HCT116 (cell line): ENCODE measurements around the gene TTC16. TPM values are rescaled to one million over a fixed set of nuclear protein-coding genes. Genes with fewer than 3 reads are reported as not detected.

ENCODE experiments used
- ATAC-seq: fragments of 200-7000 bp; cut with Tn5 transposase; 2 replicates; pipeline ENCODE4 v1.9.1; 2020; ENCODE audit warnings: mild to moderate bottlenecking, moderate library complexity
- BruUV-seq: library from RNA; stranded (reverse); fragments of 400-500 nt; replicated peaks from 2 replicates; lab custom pipeline; 2021; lab: Mats Ljungman, UMichigan
- CTCF ChIA-PET: fragments of 300-600 bp; sonication (Branson Sonifier 250); formaldehyde crosslinking; loops from one replicate; lab custom pipeline; 2021; ENCODE audit warnings: antibody characterized with exemption; lab: Charles Lee
- POLR2A ChIA-PET: fragments of 300-600, 350-600 bp; sonication (Branson Sonifier 250); formaldehyde crosslinking; loops from one replicate; lab custom pipeline; 2021; ENCODE audit warnings: antibody characterized with exemption; lab: Charles Lee
- RAD21 ChIA-PET, 2 experiments: fragments of 300-600 bp; sonication (Branson Sonifier 250); formaldehyde crosslinking; loops; one replicate each; lab custom pipeline; 2023; ENCODE audit warnings: low total read pairs in 2 of 2; ENCODE audit not compliant: uncharacterized antibody in 2 of 2, unreplicated experiment in 2 of 2, low non-redundant PET in 1 of 2; lab: Charles Lee
- DNase-seq: peaks from one replicate; pipeline ENCODE4 v3.0.0-alpha.2; 2010; ENCODE audit warnings: low read depth, low spot score
- H2AFZ ChIP-seq: fragments of 200-600 bp; shearing (Covaris generic), sonication (generic); 2 replicates; pipeline ENCODE4 v1.6.1; 2017; ENCODE audit warnings: low read depth, mixed run types, mixed read lengths, antibody characterized with exemption, low read length; ENCODE audit not compliant: poor library complexity, severe bottlenecking
- H3K27ac ChIP-seq: 2 replicates; pipeline ENCODE4 v1.5.1; 2012; ENCODE audit warnings: low read depth, low read length
- H3K27me3 ChIP-seq: fragments of 200-600 bp; sonication (generic); 2 replicates; pipeline ENCODE4 v1.6.1; 2016; ENCODE audit warnings: mixed run types, low read length, mixed read lengths; ENCODE audit not compliant: insufficient read depth
- H3K36me3 ChIP-seq, 2 experiments: fragments of 200-500 bp in 1 of 2; fragments of 200-600 bp in 1 of 2; sonication (Bioruptor generic) in 1 of 2; sonication (generic) in 1 of 2; 2 replicates each; pipeline versions ENCODE4 v1.5.1 to v1.6.1; 2014 to 2016; ENCODE audit warnings: low read length in 2 of 2, inconsistent platforms in 1 of 2, mixed read lengths in 1 of 2, mixed run types in 1 of 2; ENCODE audit not compliant: insufficient read depth in 2 of 2, control insufficient read depth in 1 of 2
- H3K4me1 ChIP-seq, 2 experiments: fragments of 200-600 bp in 1 of 2; sonication (generic) in 1 of 2; 2 replicates each; pipeline versions ENCODE4 v1.5.1 to v1.6.1; 2012 to 2017; ENCODE audit warnings: low read length in 2 of 2, inconsistent platforms in 1 of 2, mild to moderate bottlenecking in 1 of 2, mixed read lengths in 1 of 2, mixed run types in 1 of 2, moderate library complexity in 1 of 2; ENCODE audit not compliant: insufficient read depth in 2 of 2, control insufficient read depth in 1 of 2
- H3K4me2 ChIP-seq: fragments of 200-600 bp; sonication (generic); 2 replicates; pipeline ENCODE4 v1.6.1; 2017; ENCODE audit warnings: mixed run types, low read length, mixed read lengths
- H3K4me3 ChIP-seq, 2 experiments: fragments of 200-600 bp in 1 of 2; sonication (generic) in 1 of 2; replicated peaks in 1 of 2; 2 replicates each; pipeline ENCODE4 v1.5.1; 2011 to 2016; ENCODE audit warnings: low read length in 2 of 2, control low read depth in 1 of 2, low read depth in 1 of 2, mild to moderate bottlenecking in 1 of 2, mixed read lengths in 1 of 2, mixed run types in 1 of 2
- H3K79me2 ChIP-seq: fragments of 200-600 bp; sonication (generic); 2 replicates; pipeline ENCODE4 v1.6.1; 2017; ENCODE audit warnings: mild to moderate bottlenecking, mixed run types, low read length, moderate library complexity, mixed read lengths; ENCODE audit not compliant: insufficient read depth
- H3K9ac ChIP-seq: fragments of 200-600 bp; sonication (generic); 2 replicates; pipeline ENCODE4 v1.6.1; 2016; ENCODE audit warnings: low read length, mixed read lengths
- H3K9me2 ChIP-seq: fragments of 200-600 bp; sonication (generic), shearing (Covaris generic); 2 replicates; pipeline ENCODE4 v1.6.1; 2017; ENCODE audit warnings: mixed run types, mild to moderate bottlenecking, moderate library complexity; ENCODE audit not compliant: insufficient read depth
- H3K9me3 ChIP-seq, 2 experiments: fragments of 200-500 bp in 1 of 2; fragments of 200-600 bp in 1 of 2; sonication (Bioruptor generic) in 1 of 2; sonication (generic) in 1 of 2; 2 replicates each; pipeline ENCODE4 v1.6.1; 2014 to 2017; ENCODE audit warnings: low read length in 2 of 2, mixed read lengths in 2 of 2, inconsistent platforms in 1 of 2, low read depth in 1 of 2, mild to moderate bottlenecking in 1 of 2, mixed run types in 1 of 2, moderate library complexity in 1 of 2; ENCODE audit not compliant: control insufficient read depth in 1 of 2, insufficient read depth in 1 of 2
- H4K20me1 ChIP-seq: fragments of 200-600 bp; sonication (generic), shearing (Covaris generic); 2 replicates; pipeline ENCODE4 v1.6.1; 2017; ENCODE audit warnings: mixed run types, mild to moderate bottlenecking, moderate library complexity; ENCODE audit not compliant: insufficient read depth
- FOSL1 ChIP-seq: IDR thresholded peaks from 2 replicates; pipeline ENCODE4 v1.6.1; 2012; ENCODE audit warnings: low read depth
- JUND ChIP-seq: IDR thresholded peaks from 2 replicates; pipeline ENCODE4 v1.6.1; 2012
- POLR2AphosphoS5 ChIP-seq: IDR thresholded peaks from 2 replicates; pipeline ENCODE4 v1.6.1; 2011; ENCODE audit warnings: mild to moderate bottlenecking, low read depth, low read length, moderate library complexity
- SRF ChIP-seq: IDR thresholded peaks from 2 replicates; pipeline ENCODE4 v1.6.1; 2012; ENCODE audit warnings: low read depth
- TCF7L2 ChIP-seq: IDR thresholded peaks from 2 replicates; pipeline ENCODE4 v1.7.0; 2011; ENCODE audit warnings: borderline replicate concordance, inconsistent platforms; ENCODE audit not compliant: insufficient read depth, insufficient read length; ENCODE audit errors: extremely low read depth
- YY1 ChIP-seq: IDR thresholded peaks from 2 replicates; pipeline ENCODE4 v1.6.1; 2011; ENCODE audit warnings: low read length, low read depth, moderate library complexity, mild to moderate bottlenecking; ENCODE audit not compliant: insufficient replicate concordance; ENCODE audit errors: extremely low read depth
- intact Hi-C: fragments of 100-400 bp; cut with micrococcal nuclease; formaldehyde crosslinking; loops from 2 replicates; pipeline ENCODE4 v1.10.0; 2022
- total RNA-seq: library from RNA; stranded (reverse); gene quantifications from one replicate; pipeline ENCODE4 v1.2.1, GENCODE V29; 2021; ENCODE audit not compliant: unreplicated experiment

TTC16 gene
- total RNA-seq, 1 experiment from 2014 or later: not detected

DNA sequence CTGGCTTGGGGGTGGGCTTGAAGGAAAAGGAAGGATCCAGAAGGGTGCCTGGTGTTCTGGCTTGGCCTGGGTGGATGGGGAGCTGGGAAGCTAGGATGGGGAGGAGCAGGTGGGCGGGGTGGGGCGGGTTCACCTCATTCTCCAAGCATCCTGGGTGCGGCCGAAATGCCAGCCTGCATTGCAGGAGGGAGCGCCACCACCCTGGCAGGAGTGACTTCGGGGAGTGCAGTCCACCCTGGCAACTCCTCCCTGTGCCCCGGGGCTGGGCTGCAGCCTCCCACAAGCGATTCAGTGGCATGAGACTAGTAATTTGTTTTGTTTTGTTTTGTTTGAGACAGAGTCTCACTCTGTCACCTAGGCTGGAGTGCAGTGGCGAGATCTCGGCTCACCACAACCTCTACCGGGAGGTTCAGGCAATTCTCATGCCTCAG lies 5.5 kb downstream of the TTC16 start:
- Histone ChIP-seq H3K4me2 (peak overlapping the region; percentile 86), H3K9me2 (no peaks in the 10 kb centered on the region), H3K36me3 (no peaks in the 10 kb centered on the region), H3K27me3 (no peaks in the 10 kb centered on the region), H2AFZ (peak overlapping the region; percentile 31), H3K4me1 (peaks cover 54 to 64% of the 10 kb centered on the region in 2 experiments), H3K79me2 (no peaks in the 10 kb centered on the region)
- BruUV-seq: no TSS peak
- TF ChIP-seq SRF (no peak), POLR2AphosphoS5 (peak; percentile 61)
- TF ChIP-seq, all 23 proteins: peak for 1
- ChIA-PET CTCF (interaction anchor here (0.6 to 2.7 kb wide), 6 partner anchors 13 to 200 kb away, joined by 3 to 17 read pairs (median 4); partner anchors contain the start of genes ST6GALNAC4 and TOR2A), RAD21 (no interaction called here), POLR2A (interaction anchor here (0.6 to 1.2 kb wide), 7 partner anchors 8 to 149 kb away, joined by 3 to 7 read pairs (median 3); partner anchors contain the start of gene TOR2A)
- Histone ChIP-seq H3K27ac (peak overlapping the region; percentile 93), H3K9ac (peak overlapping the region; percentile 42), H3K4me3 (peak overlapping the region; percentile 27 to 48), H4K20me1 (no peaks in the 10 kb centered on the region), H3K9me3 (no peaks in the 10 kb centered on the region)
- intact Hi-C loops: loop anchor here (1.0 to 5.0 kb wide), 3 partner anchors 109 to 217 kb away; partner anchors contain the start of gene STXBP1
- DNase-seq: peak; percentile 56
- ATAC-seq: peak; percentile 79

DNA sequence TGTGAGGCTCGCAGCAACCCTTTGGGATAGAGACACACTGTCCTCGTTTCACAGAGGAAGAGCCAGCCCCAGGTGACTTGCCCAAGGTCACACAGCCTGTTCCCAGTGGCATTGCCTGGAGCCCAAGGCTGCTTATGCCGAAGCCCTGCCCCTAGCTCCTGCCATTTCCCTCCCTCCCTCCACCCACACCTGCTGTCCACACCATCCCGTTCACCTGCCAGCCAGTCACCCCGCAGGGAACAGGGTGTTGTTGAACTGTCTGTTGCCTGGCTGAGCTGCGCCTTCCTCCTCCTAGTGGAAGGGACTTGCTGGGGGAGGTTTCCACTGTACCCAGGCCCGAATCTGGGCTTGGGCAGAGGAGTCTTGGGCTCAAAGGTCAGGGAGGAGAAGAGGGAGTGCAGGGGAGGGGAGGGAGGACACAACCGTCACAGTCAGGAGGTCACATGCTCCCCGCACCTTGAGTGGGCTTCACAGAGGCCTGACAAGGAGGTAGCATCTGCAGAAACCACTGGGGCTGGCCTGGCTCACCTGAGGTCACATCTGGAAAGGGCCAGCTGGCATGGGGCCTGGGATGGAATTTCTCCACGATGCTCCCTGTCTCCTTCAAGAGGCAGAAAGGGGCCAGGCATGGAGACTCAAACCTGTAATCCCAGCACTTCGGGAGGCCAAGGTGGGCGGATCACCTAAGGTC lies 6.3 kb downstream of the TTC16 start:
- no peaks in the 10 kb centered on the region for H3K27me3 ChIP-seq
- H3K9ac ChIP-seq: peak overlapping the region; percentile 42
- CTCF ChIA-PET: interaction anchor here (1.0 to 2.7 kb wide), 5 partner anchors 13 to 199 kb away, joined by 3 to 17 read pairs (median 4); partner anchors contain the start of genes ST6GALNAC4 and TOR2A
- POLR2A ChIA-PET: interaction anchor here (0.9 to 1.2 kb wide), 4 partner anchors 9 to 133 kb away, joined by 3 to 7 read pairs (median 4); partner anchors contain the start of gene TOR2A
- no peaks in the 10 kb centered on the region for H3K9me2 ChIP-seq
- no peaks in the 10 kb centered on the region for H3K79me2 ChIP-seq
- H4K20me1 ChIP-seq: no peaks in the 10 kb centered on the region
- ATAC-seq (peak; percentile 15), DNase-seq (no peak)
- RAD21 ChIA-PET: no interaction called here
- no peaks in the 10 kb centered on the region for H3K36me3 ChIP-seq
- peak overlapping the region; percentile 31 for H2AFZ ChIP-seq
- peak overlapping the region; percentile 93 for H3K27ac ChIP-seq
- H3K4me1 ChIP-seq: peaks cover 54 to 62% of the 10 kb centered on the region in 2 experiments
- no peaks in the 10 kb centered on the region for H3K9me3 ChIP-seq
- peak overlapping the region; percentile 86 for H3K4me2 ChIP-seq
- H3K4me3 ChIP-seq: peak overlapping the region in 1 of 2 experiments; percentile 46; a peak in 1 of 4 replicates
- intact Hi-C loops: loop anchor here (5.0 kb wide), 2 partner anchors 110 to 200 kb away; partner anchors contain the start of gene STXBP1
- no peak for TF ChIP-seq FOSL1
- TF ChIP-seq YY1: no peak
- TF ChIP-seq TCF7L2: no peak
- no peak for TF ChIP-seq JUND
- BruUV-seq: no TSS peak
